IMR-90 (cell line): ENCODE data around the gene PTPRN2. TPM values are rescaled to one million over a fixed set of nuclear protein-coding genes. Genes with fewer than 3 reads are reported as not detected.

Experiments
- ATAC-seq: fragments of 200-7000 bp; cut with Tn5 transposase; 2 replicates; pipeline ENCODE4 v1.9.1; 2020; ENCODE audit warnings: low read depth, mild to moderate bottlenecking, moderate library complexity
- BruUV-seq: library from RNA; stranded (reverse); fragments of 400-500 nt; replicated peaks from 2 replicates; lab custom pipeline; 2021; lab: Mats Ljungman, UMichigan
- CTCF ChIA-PET: fragments of 300-600 bp; formaldehyde crosslinking; extraction: SDS; loops from one replicate; lab custom pipeline; 2021; ENCODE audit warnings: antibody characterized with exemption; lab: Yijun Ruan, JAX
- POLR2A ChIA-PET: fragments of 300-600 bp; sonication (Branson Sonifier 250); formaldehyde crosslinking; loops from one replicate; lab custom pipeline; 2022; ENCODE audit warnings: antibody characterized with exemption; ENCODE audit not compliant: unreplicated experiment; lab: Charles Lee
- DNase-seq: peaks from one replicate; pipeline ENCODE4 v3.0.0; 2013
- H2AFZ ChIP-seq: replicated peaks from 2 replicates; pipeline ENCODE3; 2013; ENCODE audit warnings: low read length, mild to moderate bottlenecking; ENCODE audit not compliant: poor library complexity
- H2AK5ac ChIP-seq: 2 replicates; pipeline ENCODE4 v1.6.1; 2013; ENCODE audit warnings: low read depth, low read length, inconsistent platforms
- H2AK9ac ChIP-seq: replicated peaks from 2 replicates; pipeline ENCODE3; 2013; ENCODE audit warnings: mild to moderate bottlenecking, low read depth, low read length, moderate library complexity; ENCODE audit not compliant: poor library complexity
- H2BK120ac ChIP-seq: 2 replicates; pipeline ENCODE4 v1.6.1; 2013; ENCODE audit warnings: low read depth, low read length, inconsistent platforms
- H2BK15ac ChIP-seq: 3 replicates; pipeline ENCODE4 v1.6.1; 2013; ENCODE audit warnings: low read depth, low read length, inconsistent platforms
- H2BK20ac ChIP-seq: 2 replicates; pipeline ENCODE4 v1.6.1; 2013; ENCODE audit warnings: low read depth, mild to moderate bottlenecking, inconsistent platforms, low read length, moderate library complexity
- H2BK5ac ChIP-seq: 2 replicates; pipeline ENCODE4 v1.6.1; 2013; ENCODE audit warnings: mild to moderate bottlenecking, low read depth, low read length, inconsistent platforms; ENCODE audit not compliant: poor library complexity, severe bottlenecking
- H3K14ac ChIP-seq: replicated peaks from 2 replicates; pipeline ENCODE4 v1.6.1; 2013; ENCODE audit warnings: low read depth, low read length, inconsistent platforms
- H3K18ac ChIP-seq: 2 replicates; pipeline ENCODE4 v1.6.1; 2013; ENCODE audit warnings: low read depth, low read length, control low read depth
- H3K23ac ChIP-seq: 2 replicates; pipeline ENCODE4 v1.6.1; 2013; ENCODE audit warnings: low read depth, low read length, inconsistent platforms
- H3K27ac ChIP-seq: 2 replicates; pipeline ENCODE4 v1.5.1; 2013; ENCODE audit warnings: mild to moderate bottlenecking, control low read depth, low read length; ENCODE audit not compliant: insufficient read depth
- H3K27me3 ChIP-seq: 2 replicates; pipeline ENCODE4 v1.6.1; 2013; ENCODE audit warnings: low read length; ENCODE audit not compliant: control insufficient read depth, insufficient read depth
- H3K36me3 ChIP-seq: 2 replicates; pipeline ENCODE4 v1.6.1; 2013; ENCODE audit warnings: low read length, mixed read lengths; ENCODE audit not compliant: control insufficient read depth, insufficient read depth
- H3K4ac ChIP-seq: 2 replicates; pipeline ENCODE4 v1.6.1; 2013; ENCODE audit warnings: low read depth, low read length, inconsistent platforms
- H3K4me1 ChIP-seq: 2 replicates; pipeline ENCODE4 v1.6.1; 2013; ENCODE audit warnings: low read length, mixed read lengths; ENCODE audit not compliant: control insufficient read depth, insufficient read depth
- H3K4me2 ChIP-seq: 2 replicates; pipeline ENCODE4 v1.6.1; 2013; ENCODE audit warnings: low read depth, mild to moderate bottlenecking, control low read depth, low read length, moderate library complexity
- H3K4me3 ChIP-seq: 2 replicates; pipeline ENCODE4 v1.5.1; 2013; ENCODE audit warnings: low read depth, mild to moderate bottlenecking, control low read depth, low read length, moderate library complexity; ENCODE audit not compliant: insufficient read depth
- H3K56ac ChIP-seq: 2 replicates; pipeline ENCODE4 v1.6.1; 2013; ENCODE audit warnings: low read length, inconsistent platforms; ENCODE audit not compliant: insufficient read depth; ENCODE audit errors: extremely low read depth
- H3K79me1 ChIP-seq, 2 experiments: 2 replicates each; pipeline ENCODE4 v1.6.1; 2013; ENCODE audit warnings: low read length in 2 of 2, inconsistent platforms in 1 of 2, low read depth in 1 of 2
- H3K9ac ChIP-seq: 2 replicates; pipeline ENCODE4 v1.6.1; 2013; ENCODE audit warnings: low read depth, low read length, control low read depth
- H3K9me1 ChIP-seq: 2 replicates; pipeline ENCODE4 v1.6.1; 2013; ENCODE audit warnings: low read length, inconsistent platforms; ENCODE audit not compliant: insufficient read depth
- H3K9me3 ChIP-seq: 2 replicates; pipeline ENCODE4 v1.6.1; 2013; ENCODE audit warnings: low read length; ENCODE audit not compliant: control insufficient read depth, insufficient read depth
- H4K20me1 ChIP-seq: 2 replicates; pipeline ENCODE4 v1.6.1; 2013; ENCODE audit warnings: low read length, inconsistent platforms; ENCODE audit not compliant: insufficient read depth
- H4K5ac ChIP-seq: 2 replicates; pipeline ENCODE4 v1.6.1; 2013; ENCODE audit warnings: mild to moderate bottlenecking, low read depth, low read length, control low read depth
- H4K8ac ChIP-seq, 2 experiments: 2 replicates each; pipeline ENCODE4 v1.6.1; 2013; ENCODE audit warnings: low read depth in 2 of 2, low read length in 2 of 2, control low read depth in 1 of 2, inconsistent platforms in 1 of 2
- H4K91ac ChIP-seq: 2 replicates; pipeline ENCODE4 v1.6.1; 2013; ENCODE audit warnings: low read depth, low read length, inconsistent platforms; ENCODE audit not compliant: insufficient read depth
- BHLHE40 ChIP-seq: fragments of 150-350 bp; IDR thresholded peaks from 2 replicates; pipeline ENCODE4 v1.6.1; 2016; ENCODE audit warnings: mild to moderate bottlenecking, low read depth, low read length
- CEBPB ChIP-seq: IDR thresholded peaks from 2 replicates; pipeline ENCODE4 v1.6.1; 2012; ENCODE audit warnings: low read depth, low read length, improper control_type of control experiment
- CHD1 ChIP-seq: IDR thresholded peaks from 2 replicates; pipeline ENCODE4 v1.6.1; 2012; ENCODE audit warnings: low read depth, low read length, improper control_type of control experiment
- CTCF ChIP-seq: conservative IDR thresholded peaks from 2 replicates; pipeline ENCODE4 v1.5.1; 2012; ENCODE audit warnings: mild to moderate bottlenecking, low read depth, low read length, improper control_type of control experiment
- FOS ChIP-seq: fragments of 150-350 bp; IDR thresholded peaks from 2 replicates; pipeline ENCODE4 v1.6.1; 2016; ENCODE audit warnings: low read depth, low read length
- MAFK ChIP-seq: IDR thresholded peaks from 2 replicates; pipeline ENCODE4 v1.6.1; 2012; ENCODE audit warnings: low read depth, low read length, improper control_type of control experiment
- MAZ ChIP-seq: IDR thresholded peaks from 2 replicates; pipeline ENCODE4 v1.6.1; 2012; ENCODE audit warnings: low read depth, mild to moderate bottlenecking, low read length, improper control_type of control experiment, moderate library complexity, borderline replicate concordance
- MXI1 ChIP-seq: IDR thresholded peaks from 2 replicates; pipeline ENCODE4 v1.6.1; 2012; ENCODE audit warnings: low read depth, mild to moderate bottlenecking, low read length, moderate library complexity, borderline replicate concordance
- NFE2L2 ChIP-seq: fragments of 150-350 bp; IDR thresholded peaks from 2 replicates; pipeline ENCODE4 v1.6.1; 2016; ENCODE audit warnings: low read depth, mild to moderate bottlenecking, low read length
- POLR2A ChIP-seq: IDR thresholded peaks from 2 replicates; pipeline ENCODE4 v1.6.1; 2012; ENCODE audit warnings: mild to moderate bottlenecking, low read depth, low read length
- RAD21 ChIP-seq: IDR thresholded peaks from 2 replicates; pipeline ENCODE4 v1.6.1; 2012; ENCODE audit warnings: low read length, improper control_type of control experiment
- RCOR1 ChIP-seq: IDR thresholded peaks from 2 replicates; pipeline ENCODE4 v1.6.1; 2012; ENCODE audit warnings: mild to moderate bottlenecking, low read length, improper control_type of control experiment; ENCODE audit not compliant: insufficient replicate concordance
- RFX5 ChIP-seq: IDR thresholded peaks from 2 replicates; pipeline ENCODE4 v1.8.0; 2012; ENCODE audit warnings: low read depth, mild to moderate bottlenecking, low read length, moderate library complexity
- SMC3 ChIP-seq: fragments of 150-350 bp; IDR thresholded peaks from 2 replicates; pipeline ENCODE4 v1.6.1; 2016; ENCODE audit warnings: low read depth, mild to moderate bottlenecking, antibody characterized with exemption, low read length, moderate library complexity
- USF2 ChIP-seq: fragments of 150-350 bp; IDR thresholded peaks from 2 replicates; pipeline ENCODE4 v1.6.1; 2017; ENCODE audit warnings: mild to moderate bottlenecking, antibody characterized with exemption, low read length, low read depth
- WGBS, 2 experiments: methylation state at CpG; one replicate each; pipeline versions ENCODE4 v1.1.5 to v1.1.7; 2013; ENCODE audit warnings: missing lambda C conversion rate in 2 of 2; ENCODE audit not compliant: insufficient read length in 1 of 2; ENCODE audit errors: extremely low coverage in 2 of 2; 5-methylcytosine and 5-hydroxymethylcytosine counted together
- dilution Hi-C: fragments of 300-500 bp; cut with HindIII; formaldehyde crosslinking; loops from one replicate; pipeline ENCODE4 v1.14.3; 2018; ENCODE audit warnings: low sequenced_read_pairs; ENCODE audit not compliant: unreplicated experiment
- in situ Hi-C: fragments of 300-500 bp; cut with MboI; formaldehyde crosslinking; loops from 3 replicates; pipeline ENCODE4 v1.14.3; 2019; ENCODE audit warnings: low sequenced_read_pairs, inconsistent platforms, mixed read lengths
- intact Hi-C: fragments of 100-400 bp; cut with micrococcal nuclease; formaldehyde crosslinking; loops from 2 replicates; pipeline ENCODE4 v1.10.0; 2022
- polyA plus RNA-seq, 3 experiments: library from polyadenylated mRNA; depleted of rRNA; stranded (reverse); fragments of >200 nt; gene quantifications; 2 replicates each; pipeline ENCODE4 v1.2.3, GENCODE V29; 2012; ENCODE audit warnings: low replicate concordance in 1 of 3
- total RNA-seq: library from RNA; depleted of rRNA; stranded (reverse); fragments of >200 nt; gene quantifications from 2 replicates; pipeline ENCODE4 v1.2.3, GENCODE V29; 2012
- TF ChIP-seq, protein P1 (sequence below): fragments of 150-350 bp; IDR thresholded peaks from 2 replicates; pipeline ENCODE4 v1.6.1; 2016; ENCODE audit warnings: low read depth, mild to moderate bottlenecking, low read length, moderate library complexity, borderline replicate concordance

The PTPRN2 gene
- total and polyA plus RNA-seq, 2 of the 4 experiments (the other 2 are of a cell fraction), result 0.03 TPM; not detected in 1

DNA sequence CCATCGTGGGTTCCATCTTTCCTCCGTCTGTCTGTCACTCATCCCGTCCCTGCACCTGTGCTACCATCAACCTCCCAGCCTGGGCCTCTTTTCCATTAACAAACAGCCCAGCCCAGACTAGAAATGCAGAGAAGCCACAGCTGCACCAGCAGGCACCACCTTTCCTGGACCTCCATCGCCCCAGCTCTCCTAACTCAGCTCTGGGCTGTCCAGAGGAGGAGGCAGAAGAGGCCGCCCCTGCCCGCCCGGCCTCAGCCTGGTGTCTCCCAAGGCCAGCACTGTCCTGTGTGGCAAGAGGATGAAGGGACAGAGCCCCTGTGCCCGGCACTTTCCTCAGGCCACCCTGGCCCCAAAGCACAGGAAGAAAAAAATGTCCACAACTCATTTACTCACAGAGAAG, 225.6 kb downstream of the PTPRN2 start:
- Histone ChIP-seq H3K9me3 (peaks cover 58% of the 10 kb centered on the region), H2BK15ac (no peak overlapping the region), H3K14ac (no peak overlapping the region), H4K91ac (no peak overlapping the region), H3K9me1 (no peaks in the 10 kb centered on the region), H3K4me3 (no peak overlapping the region), H2BK5ac (no peak overlapping the region), H3K4me2 (no peak overlapping the region), H4K8ac (no peak overlapping the region), H3K4ac (no peak overlapping the region), H4K5ac (no peak overlapping the region), H3K27ac (no peak overlapping the region), H2BK120ac (no peak overlapping the region), H3K36me3 (no peaks in the 10 kb centered on the region), H2BK20ac (no peak overlapping the region), H3K79me1 (no peaks in the 10 kb centered on the region), H3K9ac (no peak overlapping the region), H2AK5ac (no peak overlapping the region), H3K56ac (no peak overlapping the region), H3K23ac (no peak overlapping the region), H3K4me1 (no peaks in the 10 kb centered on the region), H4K20me1 (no peaks in the 10 kb centered on the region), H2AK9ac (no peak overlapping the region), H3K27me3 (no peaks in the 10 kb centered on the region), H3K18ac (no peak overlapping the region), H2AFZ (peak overlapping the region; percentile 21)
- CTCF ChIA-PET, result no interaction called here
- BruUV-seq, result no TSS peak
- no peak for TF ChIP-seq MXI1
- no peak for TF ChIP-seq CHD1
- no peak for TF ChIP-seq RCOR1
- no peak for TF ChIP-seq CTCF
- TF ChIP-seq NFE2L2, result no peak
- no peak for TF ChIP-seq RFX5
- no peak for TF ChIP-seq CEBPB
- TF ChIP-seq SMC3, result no peak
- no peak for TF ChIP-seq POLR2A
- TF ChIP-seq FOS, result no peak
- TF ChIP-seq, protein P1, sequence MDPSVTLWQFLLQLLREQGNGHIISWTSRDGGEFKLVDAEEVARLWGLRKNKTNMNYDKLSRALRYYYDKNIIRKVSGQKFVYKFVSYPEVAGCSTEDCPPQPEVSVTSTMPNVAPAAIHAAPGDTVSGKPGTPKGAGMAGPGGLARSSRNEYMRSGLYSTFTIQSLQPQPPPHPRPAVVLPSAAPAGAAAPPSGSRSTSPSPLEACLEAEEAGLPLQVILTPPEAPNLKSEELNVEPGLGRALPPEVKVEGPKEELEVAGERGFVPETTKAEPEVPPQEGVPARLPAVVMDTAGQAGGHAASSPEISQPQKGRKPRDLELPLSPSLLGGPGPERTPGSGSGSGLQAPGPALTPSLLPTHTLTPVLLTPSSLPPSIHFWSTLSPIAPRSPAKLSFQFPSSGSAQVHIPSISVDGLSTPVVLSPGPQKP, result no peak
- TF ChIP-seq BHLHE40, result no peak
- TF ChIP-seq MAZ, result no peak
- no peak for TF ChIP-seq MAFK
- no peak for TF ChIP-seq RAD21
- TF ChIP-seq USF2, result no peak
- ATAC-seq (no peak), DNase-seq (no peak)
- POLR2A ChIA-PET, result no interaction called here
- intact Hi-C loops (no loop called here), in situ Hi-C loops (loop anchor here (5.0 kb wide), 1 partner anchor 55 kb away; no protein-coding TSS in a partner anchor), dilution Hi-C loops (no loop called here)
- no CpG with 5 or more reads among the region's 8 CpGs for WGBS, 2 experiments
